GM12878 (cell line): ENCODE measurements around the gene COQ9. TPM values are rescaled to one million over a fixed set of nuclear protein-coding genes. Genes with fewer than 3 reads are reported as not detected.
A peak's percentile ranks its signal among the peaks of the same experiment; 100 is the strongest.

Source experiments
- ATAC-seq: fragments of 200-7000 bp; cut with Tn5 transposase; 3 replicates; pipeline ENCODE4 v1.9.1; 2020; ENCODE audit warnings: mild to moderate bottlenecking, moderate library complexity
- BruUV-seq: library from RNA; stranded (reverse); fragments of 400-500 nt; replicated peaks from 2 replicates; lab custom pipeline; 2021; lab: Mats Ljungman, UMichigan
- CTCF ChIA-PET: fragments of 300-600 bp; sonication (Branson Sonifier 250); formaldehyde crosslinking; extraction: SDS; loops from one replicate; lab custom pipeline; 2021; ENCODE audit warnings: inconsistent platforms; lab: Yijun Ruan, JAX
- POLR2A ChIA-PET: fragments of 350-600 bp; formaldehyde crosslinking; extraction: SDS; loops from one replicate; lab custom pipeline; 2021; ENCODE audit warnings: inconsistent platforms; lab: Charles Lee
- RAD21 ChIA-PET: fragments of 300-600 bp; sonication (Branson Sonifier 250); formaldehyde crosslinking; loops from one replicate; lab custom pipeline; 2023; ENCODE audit warnings: antibody characterized with exemption; ENCODE audit not compliant: unreplicated experiment; lab: Charles Lee
- SMC1A ChIA-PET: fragments of 300-600 bp; sonication (Branson Sonifier 250); formaldehyde crosslinking; loops from one replicate; lab custom pipeline; 2023; ENCODE audit not compliant: unreplicated experiment, uncharacterized antibody; lab: Charles Lee
- DNase-seq: peaks from one replicate; pipeline ENCODE4 v3.0.0-alpha.2; 2011; ENCODE audit warnings: low read depth, low spot score
- FAIRE-seq: peaks from 3 replicates; lab custom pipeline; 2011; peaks lifted over from hg19 to GRCh38; lab: Jason Lieb, UNC
- H2AFZ ChIP-seq: 2 replicates; pipeline ENCODE4 v1.6.0; 2011; ENCODE audit warnings: low read depth, low read length, control low read depth; ENCODE audit not compliant: control insufficient read depth
- H3K27ac ChIP-seq: 2 replicates; pipeline ENCODE4 v1.5.1; 2011; ENCODE audit warnings: control low read depth; ENCODE audit not compliant: control insufficient read depth, insufficient read depth
- H3K27me3 ChIP-seq, 2 experiments: replicated peaks in 1 of 2; 2 replicates each; pipeline versions ENCODE4 v1.6.0 to v1.6.1; 2011; ENCODE audit warnings: low read length in 1 of 2; ENCODE audit not compliant: control insufficient read depth in 2 of 2, insufficient read depth in 2 of 2
- H3K36me3 ChIP-seq, 2 experiments: 2 replicates each; pipeline ENCODE4 v1.5.1; 2011; ENCODE audit warnings: low read length in 1 of 2; ENCODE audit not compliant: control insufficient read depth in 2 of 2, insufficient read depth in 2 of 2
- H3K4me1 ChIP-seq: 2 replicates; pipeline ENCODE4 v1.6.1; 2011; ENCODE audit warnings: mild to moderate bottlenecking, low read length, moderate library complexity, mixed read lengths; ENCODE audit not compliant: control insufficient read depth, insufficient read depth
- H3K4me2 ChIP-seq: 2 replicates; pipeline ENCODE4 v1.6.0; 2011; ENCODE audit warnings: control low read depth; ENCODE audit not compliant: control insufficient read depth, insufficient read depth
- H3K4me3 ChIP-seq: fragments of 200-600 bp; sonication (generic); 2 replicates; pipeline ENCODE4 v1.5.1; 2016
- H3K79me2 ChIP-seq: 2 replicates; pipeline ENCODE4 v1.6.0; 2011; ENCODE audit warnings: low read length; ENCODE audit not compliant: control insufficient read depth, insufficient read depth
- H3K9ac ChIP-seq: 2 replicates; pipeline ENCODE4 v1.8.0; 2011; ENCODE audit warnings: low read length, control low read depth, mixed read lengths; ENCODE audit not compliant: control insufficient read depth, insufficient read depth
- H3K9me3 ChIP-seq: replicated peaks from 3 replicates; pipeline ENCODE4 v1.5.1; 2011; ENCODE audit warnings: mild to moderate bottlenecking, low read length; ENCODE audit not compliant: control insufficient read depth, insufficient read depth
- H4K20me1 ChIP-seq: 2 replicates; pipeline ENCODE4 v1.6.0; 2011; ENCODE audit not compliant: control insufficient read depth, insufficient read depth
- CREB1 ChIP-seq: IDR thresholded peaks from 2 replicates; pipeline ENCODE4 v1.6.1; 2012; ENCODE audit warnings: low read depth, mild to moderate bottlenecking, inconsistent platforms
- KLF5 ChIP-seq: fragments of 450-650 bp; IDR thresholded peaks from 2 replicates; pipeline ENCODE4 v1.6.1; 2014; ENCODE audit warnings: mild to moderate bottlenecking; ENCODE audit not compliant: partially characterized antibody
- LARP7 ChIP-seq: fragments of 450-650 bp; IDR thresholded peaks from 2 replicates; pipeline ENCODE4 v1.6.1; 2017; ENCODE audit warnings: mild to moderate bottlenecking
- MEF2B ChIP-seq: fragments of 450-650 bp; IDR thresholded peaks from 2 replicates; pipeline ENCODE4 v1.6.1; 2018; ENCODE audit warnings: mild to moderate bottlenecking, moderate library complexity; ENCODE audit not compliant: partially characterized antibody, poor library complexity, severe bottlenecking
- MTA3 ChIP-seq: IDR thresholded peaks from 2 replicates; pipeline ENCODE4 v1.6.1; 2012; ENCODE audit warnings: low read length, inconsistent platforms, borderline replicate concordance
- NFXL1 ChIP-seq: fragments of 450-650 bp; IDR thresholded peaks from 2 replicates; pipeline ENCODE4 v1.6.1; 2017; ENCODE audit warnings: antibody characterized with exemption, mild to moderate bottlenecking, borderline replicate concordance
- NR2F1 ChIP-seq: fragments of 450-650 bp; conservative IDR thresholded peaks from 2 replicates; pipeline ENCODE4 v1.6.1; 2017; ENCODE audit warnings: mild to moderate bottlenecking
- POLR2A ChIP-seq: IDR thresholded peaks from 2 replicates; pipeline ENCODE4 v1.6.1; 2011; ENCODE audit warnings: low read depth, mild to moderate bottlenecking, low read length
- RAD21 ChIP-seq: IDR thresholded peaks from 2 replicates; pipeline ENCODE4 v1.6.1; 2011; ENCODE audit warnings: mild to moderate bottlenecking, low read depth, low read length, moderate library complexity; ENCODE audit not compliant: insufficient read depth
- SREBF2 ChIP-seq: IDR thresholded peaks from 2 replicates; pipeline ENCODE4 v1.6.1; 2012; ENCODE audit warnings: mild to moderate bottlenecking, low read length
- TARDBP ChIP-seq: IDR thresholded peaks from 2 replicates; pipeline ENCODE4 v1.6.1; 2016; ENCODE audit warnings: borderline replicate concordance
- TCF3 ChIP-seq: IDR thresholded peaks from 2 replicates; pipeline ENCODE4 v1.6.1; 2012; ENCODE audit warnings: low read depth, mild to moderate bottlenecking, low read length, borderline replicate concordance; ENCODE audit not compliant: insufficient read depth
- WRNIP1 ChIP-seq: IDR thresholded peaks from 2 replicates; pipeline ENCODE4 v1.6.1; 2011; ENCODE audit warnings: low read depth, low read length, improper control_type of control experiment, borderline replicate concordance
- YY1 ChIP-seq: IDR thresholded peaks from 2 replicates; pipeline ENCODE4 v1.6.1; 2011; ENCODE audit warnings: low read depth, mild to moderate bottlenecking, low read length
- WGBS: methylation state at CpG from one replicate; pipeline ENCODE4 v1.1.6; 2016; ENCODE audit warnings: low lambda C conversion rate; ENCODE audit not compliant: insufficient replicate concordance, insufficient coverage; ENCODE audit errors: missing lambda C conversion rate; 5-methylcytosine and 5-hydroxymethylcytosine counted together
- in situ Hi-C: fragments of 300-500 bp; cut with MboI; formaldehyde crosslinking; loops from 9 replicates; pipeline ENCODE4 v1.14.3; 2018; ENCODE audit warnings: mixed read lengths
- intact Hi-C: fragments of 100-400 bp; cut with micrococcal nuclease; formaldehyde crosslinking; loops from one replicate; pipeline ENCODE4 v1.14.2; 2022; ENCODE audit not compliant: unreplicated experiment
- polyA plus RNA-seq, 11 experiments: library from polyadenylated mRNA; depleted of rRNA in 4 of 11; unstranded in 6 of 11; stranded (reverse) in 5 of 11; fragments of >200 nt; fragmentation: Nextera tagmentation in 4 of 11; fragmentation: Illumina TruSeq in 1 of 11; extraction: Ambion mirVana in 4 of 11; extraction: Trizol in 1 of 11; gene quantifications; 1 replicate in 1 of 11; 2 replicates in 10 of 11; pipeline versions ENCODE4 v1.2.1 to v1.2.3, GENCODE V29; 2011 to 2016; ENCODE audit warnings: inconsistent platforms in 2 of 11, missing spikeins in 2 of 11, low read depth in 1 of 11
- total RNA-seq, 4 experiments: library from RNA; depleted of rRNA in 3 of 4; stranded (reverse); fragments of >200 nt in 3 of 4; fragmentation: Illumina TruSeq in 1 of 4; extraction: Trizol in 1 of 4; gene quantifications; 2 replicates each; pipeline versions ENCODE4 v1.2.1 to v1.2.3, GENCODE V29; 2013 to 2021
- TF ChIP-seq, protein P1 (sequence below): IDR thresholded peaks from 2 replicates; pipeline ENCODE4 v1.6.1; 2011; ENCODE audit warnings: mild to moderate bottlenecking, low read depth, low read length, moderate library complexity; ENCODE audit not compliant: insufficient replicate concordance
- TF ChIP-seq, protein P2 (sequence below): IDR thresholded peaks from 2 replicates; pipeline ENCODE4 v1.6.1; 2012; ENCODE audit warnings: improper control_type of control experiment, low read depth, low read length; ENCODE audit not compliant: insufficient replicate concordance

COQ9 gene
- total and polyA plus RNA-seq, 10 of the 15 experiments (the other 5 are each of a cell fraction or from before 2014, with no cell fraction given) = 24.1 to 79.7 (median 50.1) TPM

GRCh38 chr16:57413301-57413730 is 34.0 kb upstream of the COQ9 start (continued):
- peak; percentile 70 for TF ChIP-seq YY1
- TF ChIP-seq, protein P1, sequence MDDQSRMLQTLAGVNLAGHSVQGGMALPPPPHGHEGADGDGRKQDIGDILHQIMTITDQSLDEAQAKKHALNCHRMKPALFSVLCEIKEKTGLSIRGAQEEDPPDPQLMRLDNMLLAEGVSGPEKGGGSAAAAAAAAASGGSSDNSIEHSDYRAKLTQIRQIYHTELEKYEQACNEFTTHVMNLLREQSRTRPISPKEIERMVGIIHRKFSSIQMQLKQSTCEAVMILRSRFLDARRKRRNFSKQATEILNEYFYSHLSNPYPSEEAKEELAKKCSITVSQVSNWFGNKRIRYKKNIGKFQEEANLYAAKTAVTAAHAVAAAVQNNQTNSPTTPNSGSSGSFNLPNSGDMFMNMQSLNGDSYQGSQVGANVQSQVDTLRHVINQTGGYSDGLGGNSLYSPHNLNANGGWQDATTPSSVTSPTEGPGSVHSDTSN = no peak

GRCh38 chr16:57413733-57414132 is 33.5 kb upstream of the COQ9 start:
- DNase-seq = no peak
- FAIRE-seq = no peak
- 2% methylated on average over 7 of the region's 7 CpGs for WGBS
- Histone ChIP-seq H3K9me3 (no peaks in the 10 kb centered on the region), H3K27ac (no peak overlapping the region), H3K9ac (no peak overlapping the region), H3K27me3 (no peaks in the 10 kb centered on the region), H3K4me3 (no peak overlapping the region), H3K4me2 (peak overlapping the region; percentile 65), H4K20me1 (no peaks in the 10 kb centered on the region), H2AFZ (no peak overlapping the region), H3K79me2 (no peaks in the 10 kb centered on the region), H3K4me1 (peaks cover 51% of the 10 kb centered on the region), H3K36me3 (no peaks in the 10 kb centered on the region)
- no TSS peak for BruUV-seq
- intact Hi-C loops (loop anchor here (2.0 kb wide), 1 partner anchor 25 kb away; no protein-coding TSS in a partner anchor), in situ Hi-C loops (no loop called here)
- ChIA-PET POLR2A (interaction anchor here (0.5 to 1.9 kb wide), 8 partner anchors 12 to 109 kb away, joined by 3 to 13 read pairs (median 6); no protein-coding TSS in a partner anchor), CTCF (interaction anchor here (0.8 to 14.6 kb wide), 10 partner anchors 8 to 112 kb away, joined by 3 to 632 read pairs (median 4); no protein-coding TSS in a partner anchor), SMC1A (interaction anchor here (1.0 to 4.5 kb wide), 11 partner anchors 9 to 111 kb away, joined by 3 to 93 read pairs (median 4); partner anchors contain the start of gene CCL17), RAD21 (interaction anchor here (0.7 to 6.9 kb wide), 18 partner anchors 9 to 188 kb away, joined by 3 to 87 read pairs (median 5); partner anchors contain the start of genes CCL17 and CX3CL1)
- ATAC-seq = no peak
- no peak for TF ChIP-seq NFXL1
- TF ChIP-seq LARP7 = no peak
- TF ChIP-seq POLR2A = no peak
- TF ChIP-seq RAD21 = no peak
- no peak for TF ChIP-seq MEF2B
- no peak for TF ChIP-seq WRNIP1
- no peak for TF ChIP-seq TARDBP
- no peak for TF ChIP-seq MTA3
- TF ChIP-seq NR2F1 = 0 out of 2 replicates have a peak, but pooled peaks have one; percentile 19
- no peak for TF ChIP-seq SREBF2
- no peak for TF ChIP-seq CREB1
- TF ChIP-seq, protein P2, sequence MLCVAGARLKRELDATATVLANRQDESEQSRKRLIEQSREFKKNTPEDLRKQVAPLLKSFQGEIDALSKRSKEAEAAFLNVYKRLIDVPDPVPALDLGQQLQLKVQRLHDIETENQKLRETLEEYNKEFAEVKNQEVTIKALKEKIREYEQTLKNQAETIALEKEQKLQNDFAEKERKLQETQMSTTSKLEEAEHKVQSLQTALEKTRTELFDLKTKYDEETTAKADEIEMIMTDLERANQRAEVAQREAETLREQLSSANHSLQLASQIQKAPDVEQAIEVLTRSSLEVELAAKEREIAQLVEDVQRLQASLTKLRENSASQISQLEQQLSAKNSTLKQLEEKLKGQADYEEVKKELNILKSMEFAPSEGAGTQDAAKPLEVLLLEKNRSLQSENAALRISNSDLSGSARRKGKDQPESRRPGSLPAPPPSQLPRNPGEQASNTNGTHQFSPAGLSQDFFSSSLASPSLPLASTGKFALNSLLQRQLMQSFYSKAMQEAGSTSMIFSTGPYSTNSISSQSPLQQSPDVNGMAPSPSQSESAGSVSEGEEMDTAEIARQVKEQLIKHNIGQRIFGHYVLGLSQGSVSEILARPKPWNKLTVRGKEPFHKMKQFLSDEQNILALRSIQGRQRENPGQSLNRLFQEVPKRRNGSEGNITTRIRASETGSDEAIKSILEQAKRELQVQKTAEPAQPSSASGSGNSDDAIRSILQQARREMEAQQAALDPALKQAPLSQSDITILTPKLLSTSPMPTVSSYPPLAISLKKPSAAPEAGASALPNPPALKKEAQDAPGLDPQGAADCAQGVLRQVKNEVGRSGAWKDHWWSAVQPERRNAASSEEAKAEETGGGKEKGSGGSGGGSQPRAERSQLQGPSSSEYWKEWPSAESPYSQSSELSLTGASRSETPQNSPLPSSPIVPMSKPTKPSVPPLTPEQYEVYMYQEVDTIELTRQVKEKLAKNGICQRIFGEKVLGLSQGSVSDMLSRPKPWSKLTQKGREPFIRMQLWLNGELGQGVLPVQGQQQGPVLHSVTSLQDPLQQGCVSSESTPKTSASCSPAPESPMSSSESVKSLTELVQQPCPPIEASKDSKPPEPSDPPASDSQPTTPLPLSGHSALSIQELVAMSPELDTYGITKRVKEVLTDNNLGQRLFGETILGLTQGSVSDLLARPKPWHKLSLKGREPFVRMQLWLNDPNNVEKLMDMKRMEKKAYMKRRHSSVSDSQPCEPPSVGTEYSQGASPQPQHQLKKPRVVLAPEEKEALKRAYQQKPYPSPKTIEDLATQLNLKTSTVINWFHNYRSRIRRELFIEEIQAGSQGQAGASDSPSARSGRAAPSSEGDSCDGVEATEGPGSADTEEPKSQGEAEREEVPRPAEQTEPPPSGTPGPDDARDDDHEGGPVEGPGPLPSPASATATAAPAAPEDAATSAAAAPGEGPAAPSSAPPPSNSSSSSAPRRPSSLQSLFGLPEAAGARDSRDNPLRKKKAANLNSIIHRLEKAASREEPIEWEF = no peak
- no peak for TF ChIP-seq KLF5
- TF ChIP-seq TCF3 = no peak
